Muscle layer of colon (tissue), 2 donors: Measurements from ENCODE around the gene ARMH3.
A peak's percentile ranks its signal among the peaks of the same experiment; 100 is the strongest.

Source experiments
- H3K27ac ChIP-seq: one replicate; pipeline ENCODE4 v1.7.0; 2013; ENCODE audit warnings: low read depth, mild to moderate bottlenecking, low read length, moderate library complexity
- H3K27me3 ChIP-seq, 2 donors: one replicate each; pipeline ENCODE4 v1.7.0; 2013; ENCODE audit warnings: low read length in 2 of 2, mild to moderate bottlenecking in 2 of 2; ENCODE audit not compliant: insufficient read depth in 2 of 2, control insufficient read depth in 1 of 2
- H3K36me3 ChIP-seq: one replicate; pipeline ENCODE4 v1.7.0; 2013; ENCODE audit warnings: mild to moderate bottlenecking, low read length; ENCODE audit not compliant: insufficient read depth
- H3K4me1 ChIP-seq: one replicate; pipeline ENCODE4 v1.7.0; 2013; ENCODE audit warnings: mild to moderate bottlenecking, low read length; ENCODE audit not compliant: insufficient read depth
- H3K4me3 ChIP-seq, 2 donors: one replicate each; pipeline ENCODE4 v1.7.0; 2013; ENCODE audit warnings: low read length in 2 of 2, low read depth in 1 of 2, mild to moderate bottlenecking in 1 of 2, moderate library complexity in 1 of 2
- H3K9ac ChIP-seq: one replicate; pipeline ENCODE4 v1.7.0; 2013; ENCODE audit warnings: low read length
- H3K9me3 ChIP-seq: one replicate; pipeline ENCODE4 v1.7.0; 2013; ENCODE audit warnings: mild to moderate bottlenecking, low read length
- donor health status: abdominal sarcoma.
- donor health status: Adenocarcinoma of cecum.

The ARMH3 gene

DNA sequence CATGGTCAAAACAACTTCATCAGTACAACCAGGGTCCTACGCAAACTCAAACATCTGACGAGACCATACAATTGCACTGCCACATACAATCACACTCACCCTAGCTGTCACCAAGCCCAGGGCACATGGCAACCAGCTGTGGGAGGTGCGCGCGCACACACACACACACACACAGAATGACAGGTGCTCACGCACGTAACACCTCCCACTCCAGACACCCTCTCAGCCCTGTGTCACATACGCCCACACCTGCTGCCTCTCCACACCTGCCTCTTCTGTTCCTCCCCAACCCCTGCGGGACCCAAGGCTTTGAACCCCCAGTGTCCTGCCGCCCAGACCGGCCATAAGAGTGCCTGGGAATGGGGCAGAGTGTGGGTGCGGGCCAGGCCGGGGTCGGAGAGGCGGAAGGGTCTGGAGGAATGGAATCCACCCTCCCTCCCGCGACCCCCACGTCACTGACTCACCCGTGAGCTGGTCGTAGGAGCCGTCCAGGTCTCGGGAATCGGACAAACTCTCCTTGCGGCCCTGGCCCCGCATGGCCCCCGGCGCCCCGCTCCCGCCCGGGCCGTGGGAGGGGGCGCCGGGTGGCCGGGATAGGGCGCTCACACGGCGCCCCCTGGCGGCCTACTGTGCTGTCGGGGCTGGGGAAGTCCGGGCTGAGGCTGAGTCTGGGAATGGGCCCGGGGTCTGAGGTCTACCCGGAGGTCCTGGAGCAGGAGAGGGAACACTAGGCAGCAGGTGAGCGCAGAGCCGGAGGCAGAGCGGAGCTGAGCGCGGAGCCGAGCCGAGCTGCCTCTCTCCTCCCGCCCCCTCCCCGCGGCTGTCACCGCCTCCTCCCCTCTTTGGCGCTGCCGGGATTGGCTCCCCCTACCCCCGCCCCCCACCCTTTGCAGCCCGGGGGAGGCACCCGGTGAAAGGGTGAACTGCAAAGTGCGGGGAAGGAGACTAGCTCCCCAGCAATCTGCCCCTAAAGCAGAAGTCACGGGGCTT, 212.6 kb downstream of the ARMH3 start, which contains the start of gene KCNIP2:
KCNIP2 (minus strand) TSS at position 769 of the 990 bp plus-strand sequence; CDS start at position 537, 232 bp downstream.
- Histone ChIP-seq H3K36me3 (peaks cover 2% of the 10 kb centered on the region), H3K4me3 (no peak within 1 kb of the TSS), H3K9ac (no peak within 1 kb of the TSS), H3K27ac (no peak within 1 kb of the TSS), H3K4me1 (peaks cover 17% of the 10 kb centered on the region), H3K27me3 (no peaks in the 10 kb centered on the region), H3K9me3 (no peaks in the 10 kb centered on the region)

DNA sequence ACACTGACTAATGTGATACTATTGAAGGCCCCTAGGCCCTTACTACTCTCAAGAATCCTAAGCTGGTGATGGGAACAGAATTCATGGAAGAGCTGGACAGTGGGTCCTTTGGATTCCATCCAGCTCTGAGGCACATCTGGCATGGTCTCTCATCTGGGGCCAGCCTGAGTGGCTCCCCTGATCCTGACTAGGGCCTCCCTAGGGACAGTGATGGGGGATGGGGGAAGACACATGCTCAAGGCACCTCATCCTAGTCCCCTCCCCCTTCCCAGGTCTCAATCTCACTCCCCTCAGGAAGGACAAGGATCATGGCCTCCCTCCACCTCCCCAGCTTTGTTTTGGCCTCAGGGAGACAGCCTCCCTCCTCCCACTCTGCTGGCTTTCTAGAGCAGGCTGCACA, 214.1 kb downstream of the ARMH3 start:
- Histone ChIP-seq H3K4me3 (no peak overlapping the region), H3K9me3 (no peaks in the 10 kb centered on the region), H3K4me1 (peaks cover 17% of the 10 kb centered on the region), H3K9ac (no peak overlapping the region), H3K27ac (no peak overlapping the region), H3K27me3 (no peaks in the 10 kb centered on the region), H3K36me3 (no peaks in the 10 kb centered on the region)

DNA sequence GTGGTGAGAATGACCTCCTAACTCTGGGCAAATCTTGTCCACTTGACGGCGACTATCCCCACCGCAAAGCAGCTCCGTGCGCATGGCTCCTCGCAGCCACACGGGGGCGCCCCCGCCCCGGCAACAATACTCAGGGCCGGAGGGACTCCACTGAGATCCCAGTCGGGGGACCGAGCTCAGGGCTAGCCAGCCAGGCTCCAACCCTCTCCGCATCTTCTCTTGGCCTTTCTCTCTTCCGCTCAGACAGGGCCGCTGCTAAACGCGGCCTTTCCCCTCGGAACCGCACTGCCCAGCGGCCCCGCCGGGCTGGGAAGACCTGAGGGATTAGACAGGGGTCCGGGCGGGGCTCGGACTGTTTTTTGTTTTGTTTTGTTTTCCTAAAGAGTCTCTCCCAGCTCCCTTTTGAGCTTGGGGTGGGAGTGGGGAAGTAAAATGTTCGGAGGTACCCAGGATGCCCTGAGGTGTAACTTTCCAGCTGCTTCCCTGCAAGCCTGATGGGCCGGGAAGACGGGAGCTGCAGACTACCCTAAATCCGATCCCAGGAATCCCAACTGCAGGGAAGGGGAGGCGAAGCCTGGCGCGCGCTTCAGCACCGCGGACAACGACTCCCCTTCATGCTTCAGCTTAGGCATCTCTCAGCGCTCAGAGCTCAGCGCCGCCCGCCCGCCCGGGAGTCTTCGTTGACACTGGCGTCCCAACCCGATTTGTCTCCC, 215.1 kb downstream of the ARMH3 start:
- Histone ChIP-seq H3K4me3 (peak overlapping the region in 1 of 2 donors; percentile 38), H3K27me3 (no peaks in the 10 kb centered on the region), H3K9me3 (no peaks in the 10 kb centered on the region), H3K36me3 (no peaks in the 10 kb centered on the region), H3K9ac (no peak overlapping the region), H3K4me1 (peaks cover 17% of the 10 kb centered on the region), H3K27ac (no peak overlapping the region)

DNA sequence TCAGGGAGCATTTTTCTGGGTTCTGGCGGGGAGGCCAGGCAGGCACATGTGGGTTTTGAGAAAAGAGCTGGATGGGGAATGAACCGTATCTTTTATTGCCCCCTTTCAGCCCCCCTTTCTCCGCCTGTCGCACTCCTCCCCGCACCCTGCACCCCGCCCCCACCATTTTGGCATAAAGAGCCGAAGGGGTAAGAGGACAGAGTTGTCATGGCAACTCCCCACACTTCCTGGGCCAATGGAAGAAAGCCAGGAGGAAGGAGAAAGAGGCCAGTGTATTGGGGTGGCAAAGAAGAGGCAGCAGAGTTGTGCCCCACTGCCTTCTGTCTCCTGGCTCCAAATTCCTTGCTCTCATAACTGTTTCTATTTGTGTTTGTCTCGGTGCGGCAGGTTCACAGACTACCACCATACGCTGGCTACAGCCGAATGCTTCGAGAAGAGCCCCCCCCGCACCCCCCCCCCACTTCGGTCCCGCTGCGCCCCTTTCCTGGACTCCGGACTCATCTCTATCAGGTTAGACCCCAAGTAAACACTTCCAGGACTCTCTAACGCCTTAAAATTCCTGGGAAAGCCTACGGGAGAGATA, 215.8 kb downstream of the ARMH3 start:
- Histone ChIP-seq H3K36me3 (no peaks in the 10 kb centered on the region), H3K27ac (no peak overlapping the region), H3K9ac (no peak overlapping the region), H3K4me1 (peaks cover 17% of the 10 kb centered on the region), H3K27me3 (no peaks in the 10 kb centered on the region), H3K4me3 (peak overlapping the region; percentile 13 to 38), H3K9me3 (no peaks in the 10 kb centered on the region)

DNA sequence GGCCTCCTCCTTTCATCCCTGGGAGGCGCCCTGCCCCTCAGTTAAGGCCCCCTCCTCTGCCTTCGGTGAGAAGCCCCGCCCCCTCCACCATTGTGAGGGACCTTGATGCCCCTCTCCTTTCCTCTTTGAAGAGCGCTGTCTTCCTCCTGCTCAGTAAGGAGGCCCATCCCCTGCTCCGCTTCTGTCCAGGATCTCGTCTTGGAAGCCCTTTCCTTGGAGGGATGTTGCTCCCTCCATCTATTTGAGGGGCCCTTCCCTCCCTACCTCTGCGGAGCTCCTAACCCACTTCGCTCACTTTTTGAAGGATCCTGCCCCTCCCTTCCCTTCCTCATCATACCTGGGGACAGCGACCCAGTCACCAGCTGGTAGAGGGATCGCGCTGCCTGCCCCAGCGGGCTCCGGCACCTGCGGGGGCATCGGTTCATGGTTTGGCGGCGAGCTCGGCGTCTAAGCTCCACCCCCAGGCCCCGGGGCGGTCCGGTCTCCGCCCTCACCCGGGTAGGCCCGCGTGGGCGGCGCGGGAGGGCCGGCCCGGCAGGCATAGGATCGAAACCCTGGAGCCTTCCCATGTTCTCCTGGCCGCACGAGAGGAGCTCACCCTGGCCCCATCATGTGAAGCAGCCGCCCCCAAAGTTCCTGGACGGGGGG, 216.4 kb downstream of the ARMH3 start:
- H3K36me3 ChIP-seq, result no peaks in the 10 kb centered on the region
- H3K4me1 ChIP-seq, result peaks cover 17% of the 10 kb centered on the region
- no peaks in the 10 kb centered on the region for H3K27me3 ChIP-seq
- no peak overlapping the region for H3K27ac ChIP-seq
- H3K9me3 ChIP-seq, result no peaks in the 10 kb centered on the region
- no peak overlapping the region for H3K9ac ChIP-seq
- peak overlapping the region in 1 of 2 donors; percentile 13 for H3K4me3 ChIP-seq

DNA sequence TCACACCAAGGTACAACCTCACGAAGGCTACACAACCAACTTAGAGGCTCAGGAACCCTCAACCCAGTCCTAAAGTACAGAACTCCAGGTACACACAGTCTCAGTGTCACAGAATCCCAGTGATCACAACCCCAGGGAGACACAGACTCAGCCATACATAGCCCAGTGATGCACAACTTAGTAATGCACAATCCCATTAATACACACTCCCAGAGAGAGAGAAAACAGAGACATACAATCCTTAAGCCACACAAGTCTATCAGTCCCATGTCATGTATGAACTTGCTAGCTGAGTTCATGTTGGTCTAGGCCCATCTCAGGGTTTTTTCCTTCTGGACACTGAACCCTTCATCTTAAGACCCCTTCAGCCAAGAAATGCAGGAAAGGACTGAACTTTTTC, 217.0 kb downstream of the ARMH3 start:
- peaks cover 17% of the 10 kb centered on the region for H3K4me1 ChIP-seq
- H3K9me3 ChIP-seq, result no peaks in the 10 kb centered on the region
- H3K9ac ChIP-seq, result no peak overlapping the region
- no peak overlapping the region for H3K27ac ChIP-seq
- no peak overlapping the region for H3K4me3 ChIP-seq
- no peaks in the 10 kb centered on the region for H3K27me3 ChIP-seq
- no peaks in the 10 kb centered on the region for H3K36me3 ChIP-seq

DNA sequence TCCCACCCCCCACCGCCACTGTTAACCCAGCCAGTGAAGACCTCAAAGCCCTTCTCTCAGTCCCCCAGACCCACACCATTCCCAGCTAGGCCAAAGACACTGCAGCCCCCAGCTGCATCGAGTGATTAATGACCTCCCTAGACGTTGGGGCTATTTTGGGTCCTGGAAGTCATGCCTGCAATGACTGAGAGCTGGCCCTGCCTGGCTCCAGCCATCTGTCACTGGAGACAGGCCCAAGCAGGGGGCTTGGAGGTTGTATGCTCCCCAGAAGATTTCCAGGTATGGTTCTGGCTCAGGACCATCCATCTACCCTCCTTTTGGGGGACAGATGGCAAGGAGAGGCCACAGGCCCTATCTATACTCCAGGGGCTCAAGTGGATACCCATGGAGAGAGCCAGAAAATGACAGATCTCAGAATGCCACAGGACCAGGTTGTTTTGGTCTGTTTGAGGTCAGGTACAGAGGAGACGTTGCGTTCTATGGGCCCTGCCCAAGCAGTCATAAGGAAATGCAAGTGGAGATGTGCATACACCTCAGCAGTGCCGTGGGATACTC, 217.5 kb downstream of the ARMH3 start:
- H3K4me1 ChIP-seq, result peaks cover 17% of the 10 kb centered on the region
- H3K9ac ChIP-seq, result no peak overlapping the region
- H3K27ac ChIP-seq, result no peak overlapping the region
- no peaks in the 10 kb centered on the region for H3K27me3 ChIP-seq
- H3K36me3 ChIP-seq, result no peaks in the 10 kb centered on the region
- no peak overlapping the region for H3K4me3 ChIP-seq
- H3K9me3 ChIP-seq, result no peaks in the 10 kb centered on the region

DNA sequence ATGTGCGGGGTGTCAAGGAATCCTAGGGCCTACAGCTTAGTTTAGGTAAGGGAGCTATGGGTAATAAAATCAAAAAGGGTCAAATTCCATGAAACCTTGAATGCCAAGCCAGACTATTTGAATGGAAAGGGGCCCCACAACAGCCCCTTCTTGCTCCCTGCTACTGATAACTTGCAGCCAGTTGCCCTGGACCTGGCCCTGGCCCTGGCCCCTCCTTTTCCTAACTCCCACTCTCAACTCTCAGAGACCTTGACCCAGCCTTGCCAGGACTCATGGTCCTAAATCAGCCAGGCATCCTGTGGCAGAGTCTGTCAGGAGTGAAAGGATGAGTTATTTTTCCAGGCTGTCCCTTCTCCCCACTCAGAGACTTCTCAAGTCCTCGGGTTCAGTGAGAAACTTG, 218.2 kb downstream of the ARMH3 start:
- Histone ChIP-seq H3K9ac (no peak overlapping the region), H3K36me3 (no peaks in the 10 kb centered on the region), H3K27ac (no peak overlapping the region), H3K4me1 (peaks cover 17% of the 10 kb centered on the region), H3K4me3 (no peak overlapping the region), H3K9me3 (no peaks in the 10 kb centered on the region), H3K27me3 (no peaks in the 10 kb centered on the region)

DNA sequence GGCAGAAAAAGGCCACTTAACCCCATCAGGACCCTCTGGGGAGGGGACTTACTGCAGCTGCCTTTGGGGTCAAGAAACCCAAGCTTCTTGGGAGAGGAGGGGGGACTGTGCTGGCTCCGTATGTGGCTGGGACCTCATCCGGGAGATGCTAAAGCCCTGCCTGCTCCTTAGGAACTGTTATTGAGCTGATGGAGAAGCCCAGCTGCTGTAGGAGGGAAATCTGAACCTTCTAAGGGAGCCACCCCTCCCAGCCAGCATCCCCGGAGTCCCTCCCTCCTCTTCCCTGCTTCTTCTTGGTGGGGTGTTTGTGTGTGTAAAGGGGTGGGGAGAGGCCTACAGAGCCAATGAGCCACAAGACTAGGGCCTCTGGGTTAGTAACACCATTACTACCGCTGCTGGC, 220.6 kb downstream of the ARMH3 start:
- Histone ChIP-seq H3K27me3 (no peaks in the 10 kb centered on the region), H3K36me3 (no peaks in the 10 kb centered on the region), H3K27ac (no peak overlapping the region), H3K4me1 (peaks cover 13% of the 10 kb centered on the region), H3K4me3 (no peak overlapping the region), H3K9me3 (no peaks in the 10 kb centered on the region), H3K9ac (no peak overlapping the region)

DNA sequence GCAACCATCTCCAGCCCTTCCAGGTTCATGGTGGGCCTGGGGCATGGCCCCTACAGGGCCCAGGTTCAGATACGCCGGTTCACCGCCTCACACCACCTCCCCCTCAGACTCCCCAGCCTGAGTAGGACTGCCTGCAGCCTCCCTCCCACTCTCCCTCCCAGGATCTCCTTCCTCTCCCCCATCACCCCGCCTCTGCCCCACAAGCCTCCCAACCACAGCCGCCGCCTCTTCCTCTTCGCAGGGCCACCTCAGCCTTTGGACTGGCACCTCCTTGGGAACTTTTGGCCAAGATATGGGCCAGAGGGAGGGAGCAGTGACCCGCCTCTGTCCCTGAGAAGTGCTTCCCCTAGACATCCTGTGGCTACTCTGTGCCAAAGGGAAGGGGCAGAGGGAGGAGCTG, 221.6 kb downstream of the ARMH3 start:
- Histone ChIP-seq H3K27ac (no peak overlapping the region), H3K27me3 (no peaks in the 10 kb centered on the region), H3K9me3 (no peaks in the 10 kb centered on the region), H3K4me3 (no peak overlapping the region), H3K36me3 (no peaks in the 10 kb centered on the region), H3K9ac (no peak overlapping the region), H3K4me1 (peaks cover 13% of the 10 kb centered on the region)

DNA sequence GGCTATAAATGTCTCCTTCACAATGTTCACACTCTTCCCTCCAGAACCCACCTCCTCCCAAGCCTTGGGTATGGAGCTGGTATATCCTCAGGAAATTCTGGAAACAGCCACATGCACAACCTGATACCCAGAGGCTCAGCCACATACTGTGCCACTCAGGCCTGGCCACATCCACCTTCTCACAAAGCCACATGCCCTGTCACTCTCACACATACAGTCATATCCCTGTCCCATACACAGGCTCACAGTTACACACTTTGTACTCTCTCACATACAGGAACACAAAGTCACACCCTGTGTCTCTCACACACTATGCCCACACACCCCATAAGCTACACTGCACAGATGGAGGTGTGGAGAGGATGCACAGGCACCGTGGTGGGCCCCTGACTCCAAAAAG, 222.5 kb downstream of the ARMH3 start:
- Histone ChIP-seq H3K9ac (no peak overlapping the region), H3K9me3 (no peaks in the 10 kb centered on the region), H3K27ac (no peak overlapping the region), H3K4me3 (no peak overlapping the region), H3K36me3 (no peaks in the 10 kb centered on the region), H3K4me1 (peaks cover 13% of the 10 kb centered on the region), H3K27me3 (no peaks in the 10 kb centered on the region)
